ENCODE measurements around the gene HSD11B1L.

Gene HSD11B1L

DNA sequence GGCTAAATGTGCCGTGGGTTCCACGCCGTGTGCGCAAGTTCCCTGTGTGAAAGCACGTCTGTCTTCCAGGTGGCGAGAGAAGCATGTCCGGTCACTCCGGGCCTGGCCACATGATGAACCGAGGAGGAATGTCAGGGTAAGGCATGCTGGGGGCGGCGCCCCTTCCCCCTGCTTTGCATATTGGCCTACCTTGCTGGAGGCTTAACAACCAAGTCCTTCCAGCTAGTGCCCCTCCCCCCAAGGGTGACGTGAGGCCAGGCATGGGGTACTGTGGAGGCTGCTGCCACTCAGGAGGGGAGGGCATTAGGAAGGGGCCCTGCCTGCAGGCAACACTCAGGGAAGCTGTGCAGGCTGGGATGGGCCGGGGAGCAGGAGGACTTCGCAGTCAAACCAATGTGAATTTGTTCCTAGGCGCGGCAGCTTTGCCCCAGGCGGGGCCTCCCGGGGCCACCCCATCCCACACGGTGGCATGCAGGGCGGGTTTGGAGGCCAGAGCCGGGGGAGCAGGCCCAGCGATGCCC lies 13.0 kb upstream of the HSD11B1L start:
- DNase-seq (ENCODE audit: low read depth in 3 of 3), result no peak

DNA sequence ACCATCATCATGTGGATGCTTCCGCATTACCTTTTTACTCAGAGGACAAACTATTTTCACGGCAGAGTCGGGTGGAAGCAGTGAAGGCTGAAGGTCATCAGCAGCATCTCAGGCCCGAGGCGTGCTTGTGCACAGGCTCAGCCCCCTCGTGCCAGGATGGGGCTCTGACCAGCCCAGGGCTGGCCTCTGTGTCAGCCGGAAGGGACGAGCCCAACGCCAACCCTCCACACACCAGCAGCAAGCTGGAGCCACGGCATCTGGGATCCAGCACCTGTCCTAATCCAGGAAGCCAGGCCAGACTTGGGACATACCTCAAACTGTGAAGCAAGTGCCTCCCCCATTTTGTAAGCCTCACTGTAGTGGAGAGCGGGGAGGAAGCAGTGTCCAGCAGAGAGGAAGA lies 11.6 kb upstream of the HSD11B1L start:
- DNase-seq (ENCODE audit: low read depth in 3 of 3), result no peak

DNA sequence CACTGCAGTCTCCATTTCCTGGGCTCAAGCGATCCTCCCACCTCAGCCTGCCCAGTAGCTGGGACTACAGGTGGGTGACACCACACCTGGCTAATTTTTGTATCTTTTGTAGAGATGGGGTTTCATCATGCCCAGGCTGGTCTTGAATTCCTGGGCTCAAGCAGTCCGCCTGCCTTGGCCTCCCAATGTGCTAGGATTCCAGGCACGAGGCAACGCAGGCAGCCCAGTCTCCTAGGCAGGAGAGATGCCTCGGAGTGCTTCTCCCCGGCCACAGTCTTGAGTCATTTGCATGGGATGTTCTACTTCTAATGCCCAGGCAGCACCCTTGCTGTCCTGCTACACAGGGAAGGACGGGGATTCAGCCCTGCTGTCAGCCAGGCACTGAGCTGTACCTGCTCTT lies 9.2 kb upstream of the HSD11B1L start:
- no peak for DNase-seq (ENCODE audit: low read depth in 3 of 3)

DNA sequence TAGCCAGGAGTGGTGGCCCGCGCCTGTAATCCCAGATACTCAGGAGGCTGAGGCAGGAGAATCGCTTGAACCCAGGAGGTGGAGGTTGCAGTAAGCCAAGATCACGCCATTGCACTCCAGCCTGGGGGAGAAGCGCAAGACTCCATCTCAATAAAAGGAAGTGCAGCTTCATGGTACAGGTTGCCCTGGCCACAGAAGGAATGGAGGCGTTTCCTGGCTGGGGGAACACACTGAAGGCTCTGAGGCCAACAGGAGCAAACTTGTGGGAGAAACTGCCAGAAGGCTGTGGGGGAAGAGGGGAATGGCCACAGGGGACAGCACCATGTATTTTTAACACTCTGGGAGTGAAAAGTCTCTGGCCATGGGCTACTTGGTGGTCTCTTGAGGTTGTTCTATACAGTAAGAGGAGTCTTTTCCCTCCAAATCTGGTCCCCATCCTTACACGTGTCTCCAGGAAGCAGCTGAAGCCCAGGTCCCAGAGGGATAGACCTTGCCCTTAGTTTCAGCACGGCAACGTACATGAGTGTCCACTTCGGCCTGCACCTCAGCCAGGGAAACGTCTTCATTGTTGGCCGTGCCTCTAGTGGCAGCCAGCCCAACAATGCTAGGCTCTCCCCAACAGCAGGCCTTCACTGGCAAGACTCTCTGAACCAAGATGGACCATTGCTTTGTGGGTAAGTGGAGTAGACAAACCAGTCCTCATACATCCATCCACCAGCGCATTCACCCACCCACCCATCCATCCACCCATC lies 7.9 kb upstream of the HSD11B1L start:
- DNase-seq (ENCODE audit: low read depth in 3 of 3), result no peak

DNA sequence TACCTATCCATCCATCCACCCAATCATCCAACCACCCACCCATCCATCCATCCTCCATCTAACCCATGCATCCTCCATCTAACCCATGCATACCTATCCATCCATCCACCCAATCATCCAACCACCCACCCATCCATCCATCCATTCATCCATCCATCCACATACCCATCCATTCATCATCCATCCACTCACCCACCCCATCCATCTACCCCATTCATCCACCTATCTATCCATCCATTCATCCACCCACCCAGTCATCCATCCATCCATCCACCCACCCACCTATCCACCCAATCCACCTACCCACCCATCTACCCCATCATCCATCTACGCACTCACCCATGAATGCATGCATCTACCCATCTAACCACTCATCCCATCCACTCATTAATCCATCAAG lies 7.1 kb upstream of the HSD11B1L start:
- DNase-seq (ENCODE audit: low read depth in 3 of 3), result no peak

DNA sequence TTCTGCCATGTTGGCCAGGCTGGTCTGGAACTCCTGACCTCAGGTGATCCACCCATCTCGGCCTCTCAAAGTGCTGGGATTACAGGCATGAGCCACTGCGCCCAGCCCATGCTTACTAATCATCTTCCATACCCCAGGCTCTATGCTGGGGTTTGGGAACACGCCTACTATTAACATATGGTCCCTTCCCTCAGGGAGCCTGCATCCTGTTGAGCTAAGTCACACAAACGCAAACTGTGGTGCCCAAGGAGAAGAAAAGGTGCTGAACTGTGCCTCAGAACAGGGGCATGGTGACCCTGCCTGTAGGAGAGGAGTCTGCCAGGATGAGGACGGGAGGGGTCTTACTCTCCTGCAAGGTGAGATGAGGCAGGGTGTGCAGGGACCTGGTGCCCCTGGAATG lies 6.1 kb upstream of the HSD11B1L start:
- DNase-seq (ENCODE audit: low read depth in 3 of 3), result no peak

DNA sequence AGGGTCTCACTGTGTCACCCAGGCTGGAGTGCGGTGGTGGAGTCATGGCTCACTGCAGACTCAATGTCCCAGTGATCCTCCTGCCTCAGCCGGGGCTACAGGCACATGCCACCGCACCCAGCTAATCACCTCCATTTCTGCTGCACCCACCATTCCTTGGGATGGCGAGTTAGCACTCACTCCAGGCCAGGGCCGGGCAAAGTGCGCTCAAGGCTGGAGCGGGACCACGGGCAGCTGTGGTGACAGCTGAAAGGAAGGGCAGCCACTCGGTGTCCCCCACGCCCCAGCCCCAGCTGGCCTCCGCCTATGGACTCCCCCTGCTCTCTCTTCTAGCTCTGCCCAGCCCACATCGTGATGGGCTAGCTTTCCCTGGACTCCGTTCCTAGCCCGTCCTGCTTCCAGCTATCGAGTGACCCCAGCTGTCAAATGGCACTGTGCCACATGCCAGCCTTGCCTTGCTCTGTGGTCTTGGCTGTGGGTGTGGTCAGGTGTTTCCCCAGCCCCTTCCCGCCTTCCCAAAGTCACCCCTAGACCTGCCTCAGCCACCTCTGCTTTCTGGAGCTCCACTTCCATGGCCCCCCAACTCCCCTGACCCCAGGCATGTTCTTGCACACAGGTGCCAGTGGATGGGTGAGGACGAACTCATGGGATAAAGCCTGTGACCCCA lies 4.6 kb upstream of the HSD11B1L start:
- DNase-seq (ENCODE audit: low read depth in 3 of 3), result no peak

DNA sequence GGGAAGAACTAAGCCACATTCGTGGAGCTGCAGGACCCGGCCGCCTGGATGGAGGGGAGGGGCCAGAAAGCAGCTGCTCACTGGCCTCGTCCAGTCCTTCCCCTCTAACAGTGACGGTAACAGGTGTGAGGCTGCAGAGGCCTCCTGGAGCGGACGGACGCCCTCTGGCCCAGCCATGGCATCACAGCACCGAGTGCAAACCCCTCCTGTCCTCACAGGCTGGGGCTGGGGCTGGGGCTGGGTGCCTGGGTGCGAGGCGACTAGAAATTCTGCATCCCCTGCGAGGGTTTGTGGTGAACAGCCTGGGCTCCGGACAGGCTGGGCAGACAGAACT lies 4.1 kb upstream of the HSD11B1L start:
- DNase-seq (ENCODE audit: low read depth in 3 of 3), result no peak

DNA sequence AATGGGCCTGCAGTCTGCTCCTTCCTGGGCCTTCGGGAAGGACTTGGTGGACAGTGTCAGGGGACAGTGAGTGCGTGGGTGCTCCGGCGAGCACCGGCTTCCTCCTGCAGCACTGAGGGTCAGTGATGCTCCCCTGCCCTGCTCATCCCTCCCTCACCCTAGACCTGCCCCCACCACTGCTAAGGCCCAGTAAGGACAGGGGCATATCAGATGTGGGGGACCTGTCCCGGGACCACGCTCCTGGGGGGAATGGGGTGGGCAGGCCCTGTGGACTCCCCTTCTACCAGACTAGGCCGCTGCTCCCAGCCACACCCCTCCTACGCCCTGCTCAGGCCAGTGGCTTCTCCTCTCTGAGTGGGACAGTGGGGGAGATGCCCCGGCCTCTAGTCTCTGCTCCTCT lies 3.7 kb upstream of the HSD11B1L start:
- DNase-seq (ENCODE audit: low read depth in 3 of 3), result no peak

DNA sequence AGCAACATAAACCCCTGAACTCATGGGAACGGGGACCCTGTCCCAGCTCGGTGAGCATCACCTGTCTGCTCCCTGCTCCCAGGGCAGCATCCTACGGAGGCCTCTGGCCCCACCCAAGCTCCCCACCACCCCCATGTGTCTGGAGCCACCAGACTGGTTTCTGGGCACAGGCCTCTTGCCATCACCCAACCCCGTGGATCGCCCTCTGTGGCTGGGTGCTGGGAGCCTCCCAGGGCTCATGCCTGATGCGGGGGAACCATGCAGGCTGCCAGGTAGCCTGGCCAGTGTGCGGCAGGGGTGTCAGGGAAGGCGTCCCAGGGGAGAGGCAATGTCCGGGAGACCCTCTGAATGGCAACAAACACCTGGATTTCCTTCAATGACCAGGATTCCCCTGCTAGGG lies 3.2 kb upstream of the HSD11B1L start:
- DNase-seq (ENCODE audit: low read depth in 3 of 3), result no peak

DNA sequence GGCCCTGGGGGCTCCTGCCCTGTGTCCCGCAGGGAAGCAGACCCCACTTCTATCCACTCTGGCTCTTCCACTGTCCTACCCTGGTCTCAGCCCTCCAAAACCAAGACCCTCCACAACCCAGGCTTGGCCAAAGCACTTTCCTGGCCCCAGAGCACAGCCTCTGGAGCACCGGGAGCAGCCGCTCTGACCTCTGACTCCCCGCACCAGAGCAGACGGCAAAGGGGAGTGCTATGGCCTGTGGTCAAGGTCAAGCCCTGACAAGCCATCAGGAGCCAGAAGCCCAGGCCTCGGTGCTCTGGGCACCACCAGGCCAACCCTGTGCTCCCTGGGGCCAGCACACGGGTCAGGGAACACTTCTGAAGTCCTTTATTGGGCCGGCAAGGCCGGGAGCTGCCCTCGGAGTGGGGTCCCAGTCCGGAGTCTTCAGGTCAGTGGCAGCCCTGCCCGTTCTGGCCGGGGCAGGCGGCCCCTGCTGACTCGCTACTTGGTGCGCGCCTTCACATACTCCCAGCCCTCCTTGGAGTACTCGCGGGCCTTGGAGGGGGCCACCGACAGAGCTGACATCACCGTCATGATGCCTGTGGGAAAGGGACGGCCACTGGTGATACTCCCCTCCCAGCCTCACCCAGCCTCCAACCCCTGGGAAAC lies 2.6 kb upstream of the HSD11B1L start:
- DNase-seq (ENCODE audit: low read depth in 3 of 3), result no peak

DNA sequence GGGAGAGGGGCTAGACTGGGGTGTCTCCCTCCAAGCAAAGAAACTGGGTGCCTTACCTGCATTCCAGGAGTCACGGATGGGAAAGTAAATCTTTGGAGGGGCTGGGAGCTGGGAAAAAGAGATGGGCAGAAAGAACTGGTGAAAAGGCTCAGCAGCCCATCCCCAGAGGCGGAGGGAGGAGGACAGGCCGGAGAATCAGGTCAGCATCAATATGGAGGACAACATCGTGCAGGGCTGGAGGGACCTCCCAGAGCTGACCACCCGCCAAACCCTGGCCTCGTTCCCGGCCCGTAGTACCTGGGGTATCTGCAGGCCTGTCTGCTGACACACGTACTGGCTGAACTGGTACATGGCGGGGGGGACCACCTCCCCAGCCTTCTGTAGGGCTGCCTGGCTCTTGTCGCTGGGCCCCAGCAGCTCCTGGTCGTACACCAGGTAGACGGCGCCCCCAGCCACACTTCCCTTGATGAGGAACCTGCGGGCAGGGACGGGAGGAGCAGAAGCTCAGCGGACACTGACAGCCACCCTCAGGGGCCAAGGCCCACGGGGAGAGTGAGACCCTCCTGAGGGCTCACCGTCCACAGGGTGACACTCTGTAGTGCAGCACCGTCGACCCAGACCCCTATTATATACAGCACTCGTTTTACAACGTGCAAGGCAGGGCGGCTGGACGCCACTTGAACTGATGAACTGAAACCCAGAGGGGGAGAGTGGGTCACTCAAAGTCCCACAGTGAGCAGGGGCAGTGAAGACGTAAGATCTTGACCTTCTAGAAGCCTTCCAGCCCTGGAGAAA lies 1.3 kb upstream of the HSD11B1L start:
- DNase-seq (ENCODE audit: low read depth in 3 of 3), result no peak

DNA sequence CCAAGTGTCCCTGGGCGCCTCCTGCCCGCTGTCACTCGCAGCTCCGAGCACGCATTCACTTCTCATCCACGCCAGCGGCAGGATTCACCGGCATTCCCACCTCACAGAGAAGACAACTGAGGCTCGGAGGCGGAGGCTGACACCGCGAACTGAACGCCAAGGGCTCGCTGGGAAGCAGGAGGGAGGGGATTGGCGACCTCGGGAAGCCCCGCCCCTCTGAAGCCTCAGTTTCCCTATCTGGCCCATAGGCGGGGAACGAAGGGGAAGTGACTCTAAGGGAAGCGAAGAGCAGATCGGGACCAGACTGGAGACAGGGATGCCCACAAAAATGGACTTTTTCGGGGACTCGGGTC lies 767 bp upstream of the HSD11B1L start:
- no peak for DNase-seq (ENCODE audit: low read depth in 3 of 3)

DNA sequence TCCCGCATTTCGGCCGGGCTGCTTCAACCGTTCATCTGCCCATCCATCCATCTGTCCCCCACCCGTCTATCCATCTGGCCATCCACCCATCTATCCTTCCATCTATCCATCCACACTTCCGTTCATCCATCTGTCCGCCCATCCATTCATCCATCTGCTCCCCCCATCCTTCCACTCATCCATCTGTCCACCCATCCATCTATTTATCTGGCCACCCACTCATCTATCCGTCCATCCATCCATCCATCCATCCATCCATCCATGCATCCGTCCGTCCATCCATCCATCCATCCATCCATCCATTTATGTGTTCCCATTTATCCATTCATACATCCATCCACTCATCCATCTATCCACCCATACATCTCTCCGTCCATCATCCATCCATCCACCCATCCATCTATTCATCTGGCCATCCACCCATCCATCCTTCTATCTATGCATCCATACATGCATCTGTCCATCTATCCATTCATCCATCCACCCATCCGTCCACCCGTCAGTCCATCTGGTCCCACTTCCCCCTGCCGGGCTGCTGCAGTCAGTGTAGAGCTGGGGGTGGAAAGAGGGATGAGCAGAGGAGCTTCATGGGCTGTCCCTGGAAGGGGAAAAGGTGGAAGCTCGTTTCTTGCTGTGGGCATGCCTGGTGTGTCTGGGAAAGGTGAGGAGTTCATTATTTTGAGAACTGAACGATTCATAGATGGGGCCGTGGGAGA lies 722 bp downstream of the HSD11B1L start:
- DNase-seq (ENCODE audit: low read depth in 3 of 3), result no peak

DNA sequence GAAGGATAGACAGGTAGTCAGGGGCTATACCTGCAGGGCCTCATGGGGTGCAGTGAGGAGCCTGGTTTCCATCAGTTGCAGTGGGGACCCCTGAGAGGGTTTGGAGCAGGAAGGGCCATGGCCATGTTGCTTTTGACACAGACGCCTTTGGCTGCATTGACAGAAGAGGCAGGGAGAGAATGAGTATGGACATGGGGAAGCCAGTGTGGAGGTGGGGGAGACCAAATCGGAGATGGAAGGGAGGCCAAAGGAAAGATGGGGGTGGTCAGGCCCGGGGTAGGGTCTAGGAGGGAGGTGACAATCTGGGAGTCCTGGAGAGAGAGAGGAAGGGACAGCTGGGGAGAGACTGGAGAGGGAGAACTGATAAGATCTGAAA lies 1.3 kb downstream of the HSD11B1L start:
- no peak for DNase-seq (ENCODE audit: low read depth in 3 of 3)

DNA sequence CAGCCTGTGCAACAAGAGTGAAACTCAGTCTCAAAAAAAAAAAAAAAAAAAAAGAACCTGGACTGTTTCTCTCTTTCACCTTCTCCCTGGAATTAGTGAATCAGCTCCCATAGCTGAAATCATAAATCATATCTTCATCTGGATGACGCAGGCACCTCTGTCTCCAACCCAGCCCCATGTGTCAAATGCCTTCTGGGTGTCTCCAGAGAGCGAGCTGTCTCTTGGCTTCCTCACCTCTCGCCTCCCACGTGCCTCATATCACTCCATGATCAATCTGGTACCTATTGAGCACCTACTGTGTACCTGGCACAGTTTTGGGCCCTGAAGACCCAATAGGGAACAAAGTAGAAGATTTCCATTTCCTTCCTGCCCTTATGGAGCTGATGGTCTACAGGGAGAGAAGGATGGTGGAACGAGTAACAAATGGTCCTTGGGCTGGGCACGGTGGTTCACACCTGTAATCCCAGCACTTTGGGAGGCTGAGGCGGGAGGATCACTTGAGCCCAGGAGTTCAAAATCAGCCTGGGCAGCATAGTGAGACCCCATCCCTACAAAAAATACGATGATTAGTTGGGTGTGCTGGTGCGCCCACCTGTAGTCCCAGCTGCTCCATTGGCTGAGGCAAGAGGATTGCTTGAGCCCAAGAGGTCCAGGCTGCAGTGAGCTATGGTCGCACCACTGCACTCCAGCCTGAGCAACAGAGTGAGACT lies 2.5 kb downstream of the HSD11B1L start:
- DNase-seq (ENCODE audit: low read depth in 3 of 3), result no peak

DNA sequence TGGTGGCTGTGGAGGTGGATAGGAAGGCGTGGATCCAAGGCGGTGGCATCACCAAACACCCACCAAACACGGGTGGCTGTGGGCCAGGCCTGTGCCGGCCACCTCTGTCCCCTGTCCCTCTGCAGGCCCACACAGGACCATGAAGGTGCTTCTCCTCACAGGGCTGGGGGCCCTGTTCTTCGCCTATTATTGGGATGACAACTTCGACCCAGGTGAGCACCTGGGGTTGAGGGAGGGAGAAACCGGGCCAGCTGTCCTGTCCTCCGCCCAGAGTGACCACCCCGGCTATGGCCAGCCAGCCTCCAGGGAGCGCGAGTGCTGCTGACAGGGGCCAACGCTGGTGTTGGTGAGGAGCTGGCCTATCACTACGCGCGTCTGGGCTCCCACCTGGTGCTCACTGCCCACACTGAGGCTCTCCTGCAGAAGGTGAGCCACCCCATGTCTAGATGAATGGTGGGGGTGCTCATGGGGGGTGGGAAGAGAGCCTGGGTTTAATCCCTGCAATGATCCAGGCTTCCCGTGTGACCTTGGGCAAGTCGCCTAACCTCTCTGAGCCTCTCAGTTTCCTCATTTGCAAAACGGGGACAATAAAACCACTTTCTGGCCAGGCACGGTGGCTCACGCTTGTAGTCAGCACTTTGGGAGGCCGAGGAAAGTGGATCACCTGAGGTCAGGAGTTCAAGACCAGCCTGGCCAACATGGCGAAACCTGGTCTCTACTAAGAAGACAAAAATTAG lies 4.0 kb downstream of the HSD11B1L start:
- no peak for DNase-seq (ENCODE audit: low read depth in 3 of 3)

DNA sequence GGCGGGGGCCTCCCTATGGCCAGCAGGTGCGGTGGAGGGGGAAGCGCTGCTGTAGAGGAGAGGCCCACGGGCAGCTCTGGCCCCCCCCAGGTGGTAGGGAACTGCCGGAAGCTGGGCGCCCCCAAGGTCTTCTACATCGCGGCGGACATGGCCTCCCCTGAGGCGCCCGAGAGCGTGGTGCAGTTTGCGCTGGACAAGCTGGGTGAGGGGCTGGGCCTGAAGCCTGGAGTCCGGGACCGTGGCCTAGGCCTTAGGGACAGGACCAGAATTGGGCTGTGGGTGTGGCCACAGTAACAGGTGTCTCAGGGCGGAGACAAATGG lies 5.5 kb downstream of the HSD11B1L start:
- no peak for DNase-seq (ENCODE audit: low read depth in 3 of 3)

DNA sequence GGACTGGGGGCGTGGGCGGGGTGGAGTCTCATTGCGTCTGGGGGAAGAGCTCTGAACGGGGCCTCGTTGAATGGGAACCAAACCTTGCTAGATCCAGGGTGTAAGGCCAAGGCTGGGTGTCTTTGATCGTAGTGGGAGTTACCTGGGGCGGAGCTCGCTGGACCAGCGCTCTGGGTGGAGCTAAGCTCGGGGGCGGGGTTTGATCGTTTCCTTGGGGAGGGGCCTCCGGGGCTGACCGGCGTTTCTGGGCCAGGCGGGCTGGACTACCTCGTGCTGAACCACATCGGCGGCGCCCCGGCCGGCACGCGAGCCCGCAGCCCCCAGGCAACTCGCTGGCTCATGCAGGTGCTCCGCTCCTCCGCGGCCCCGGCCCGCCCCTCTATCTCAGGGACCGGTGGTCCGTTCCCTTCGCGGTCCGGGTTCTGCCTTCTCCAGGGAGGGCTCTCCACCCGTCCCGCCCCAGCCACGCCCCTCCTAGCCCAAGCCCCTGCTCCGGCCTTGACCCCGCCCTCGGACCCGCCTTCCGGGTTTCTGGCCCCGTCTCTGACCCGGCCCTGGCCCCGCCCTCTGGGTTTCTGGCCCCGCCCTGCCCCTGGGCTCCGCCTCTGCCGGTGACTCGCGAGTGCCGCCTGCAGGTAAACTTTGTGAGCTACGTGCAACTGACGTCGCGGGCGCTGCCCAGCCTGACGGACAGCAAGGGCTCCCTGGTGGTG lies 6.0 kb downstream of the HSD11B1L start:
- DNase-seq (ENCODE audit: low read depth in 3 of 3), result peak; percentile 90 to 100 (median 91)

Measured in stimulated activated CD4-positive, alpha-beta T cell treated with anti-CD3 and anti-CD28 coated beads, TNF-alpha, amount 100 ng/mL, for 4 hours (primary cell).